GM19238 (cell line): Measurements from ENCODE around the gene SRL.
"Not testable (repeated sequence)": the region's sequence is repeated elsewhere in the genome, so short reads cannot be mapped to it uniquely, and the experiment has no call there.

ENCODE experiments used
- DNase-seq: peaks from one replicate; pipeline ENCODE4 v3.0.0; 2011; ENCODE audit warnings: low spot score; ENCODE audit not compliant: insufficient read length

The SRL gene

GRCh38 chr16:4166821-4167220, 75.1 kb downstream of the SRL start:
- no peak for DNase-seq

- no peak for DNase-seq
These were observed 81.0 kb downstream of the SRL start for GRCh38 chr16:4160658-4161430.

- DNase-seq, result no peak
These were observed 82.2 kb downstream of the SRL start for GRCh38 chr16:4159726-4160125.

GRCh38 chr16:4158143-4159093, 83.5 kb downstream of the SRL start:
- DNase-seq, result no peak

- DNase-seq, result no peak
These were observed 84.5 kb downstream of the SRL start for GRCh38 chr16:4157376-4157825.

GRCh38 chr16:4156503-4156902, 85.4 kb downstream of the SRL start:
- not testable (repeated sequence) for DNase-seq

GRCh38 chr16:4153364-4153763, 88.5 kb downstream of the SRL start:
- DNase-seq, result not testable (repeated sequence)

GRCh38 chr16:4152267-4152666, 89.6 kb downstream of the SRL start:
- DNase-seq, result no peak

- DNase-seq, result no peak
These were observed 94.6 kb downstream of the SRL start for GRCh38 chr16:4147236-4147635.

- no peak for DNase-seq
These were observed 99.6 kb downstream of the SRL start for GRCh38 chr16:4142268-4142667.

GRCh38 chr16:4141604-4142003, 100.3 kb downstream of the SRL start:
- no peak for DNase-seq

- no peak for DNase-seq
These were observed 101.2 kb downstream of the SRL start for GRCh38 chr16:4140652-4141051.

GRCh38 chr16:4139968-4140367, 101.9 kb downstream of the SRL start:
- no peak for DNase-seq
